Right cardiac atrium (tissue), 5 donors: ENCODE measurements around the gene IGDCC3. TPM values are rescaled to one million over a fixed set of nuclear protein-coding genes. Genes with fewer than 3 reads are reported as not detected.

ENCODE experiments used
- ATAC-seq, 2 donors: fragments of 200-7000 bp; cut with Tn5 transposase; one replicate each; pipeline versions ENCODE4 v1.8.0 to v1.9.1; 2020; ENCODE audit warnings: moderate library complexity in 2 of 2, mild to moderate bottlenecking in 1 of 2
- DNase-seq, 3 donors: peaks; one replicate each; pipeline ENCODE4 v3.0.0-alpha.2; 2020
- H3K27ac ChIP-seq: one replicate; pipeline ENCODE4 v1.5.1; 2013; ENCODE audit warnings: mild to moderate bottlenecking, low read length, control low read depth, moderate library complexity
- H3K27me3 ChIP-seq: one replicate; pipeline ENCODE4 v1.6.1; 2013; ENCODE audit not compliant: control insufficient read depth, insufficient read depth
- H3K4me1 ChIP-seq: one replicate; pipeline ENCODE4 v1.6.1; 2013; ENCODE audit warnings: low read length; ENCODE audit not compliant: control insufficient read depth, insufficient read depth
- H3K4me3 ChIP-seq: one replicate; pipeline ENCODE4 v1.5.1; 2013; ENCODE audit warnings: low read length, control low read depth
- H3K9me3 ChIP-seq: one replicate; pipeline ENCODE4 v1.6.1; 2013; ENCODE audit warnings: low read length; ENCODE audit not compliant: control insufficient read depth
- WGBS: extraction: QIAGEN DNeasy Blood & Tissue Kit; methylation state at CpG from one replicate; pipeline ENCODE4 v1.1.7; 2013; 5-methylcytosine and 5-hydroxymethylcytosine counted together
- intact Hi-C, 4 donors: fragments of 100-400 bp; cut with DNase I; formaldehyde crosslinking; loops; one replicate each; pipeline versions ENCODE4 v1.11.0 to v1.14.0; 2022 to 2023
- long read RNA-seq, 4 donors: library from polyadenylated mRNA; unstranded; transcript quantifications; one replicate each; pipeline ENCODE4 v2.0.0, GENCODE V29; 2020 to 2021
- polyA plus RNA-seq: library from polyadenylated mRNA; stranded (reverse); fragments of 200-250 nt; gene quantifications from one replicate; pipeline ENCODE4 v1.2.3, GENCODE V29; 2013
- total RNA-seq, 4 donors: library from RNA; stranded (reverse); fragmentation: NEBNext Ultra II Directional; extraction: Animal tissue kit (Norgen Biotek cat#: 25700); gene quantifications; one replicate each; pipeline ENCODE4 v1.2.1, GENCODE V29; 2021
- donor health status: healthy with polysubstance abuse.
- donor health status: DM: no; HTN: yes; CAD: no.
- donor health status: DM: no; HTN: no; CAD: no.
- donor health status: DM: no; HTN: yes; CAD: no; lungs with severe emphysema.
- donor health status: DM: yes; HTN: yes; CAD: no.

Gene IGDCC3
- total RNA-seq (under 1 TPM in 2 of 4 donors, not detected in 2; 0.09 to 0.14 TPM), polyA plus RNA-seq (0.09 TPM)
- long read RNA-seq, donor 1: 0 reads
- long read RNA-seq, donor 2: 0 reads
- long read RNA-seq, donor 3: 0 reads
- long read RNA-seq, donor 4: 0 reads

- ATAC-seq (peak in 1 of 2 donors; percentile 22), DNase-seq (no peak)
- Histone ChIP-seq H3K4me1 (peaks cover 6% of the 10 kb centered on the region), H3K27me3 (no peaks in the 10 kb centered on the region), H3K27ac (no peak within 1 kb of the TSS), H3K9me3 (no peaks in the 10 kb centered on the region), H3K4me3 (peak within 1 kb of the TSS; percentile 81)
- WGBS: under 1% methylated on average over 41 of the region's 42 CpGs
- intact Hi-C loops: no loop called here
These were observed at the start of gene IGDCC3 for GRCh38 chr15:65377976-65378366. Gene IGDCC3, minus strand, starts transcription at chr15:65378002. Its CDS starts 214 bp downstream, at chr15:65377788.

GRCh38 chr15:65426216-65426853 is 48.5 kb upstream of the IGDCC3 start:
- no peaks in the 10 kb centered on the region for H3K27me3 ChIP-seq
- ATAC-seq (no peak), DNase-seq (no peak)
- no peaks in the 10 kb centered on the region for H3K9me3 ChIP-seq
- 77% methylated on average over 2 of the region's 2 CpGs for WGBS
- H3K4me1 ChIP-seq: no peaks in the 10 kb centered on the region
- intact Hi-C loops: no loop called here
- no peak overlapping the region for H3K4me3 ChIP-seq
- H3K27ac ChIP-seq: no peak overlapping the region

- ATAC-seq (no peak), DNase-seq (no peak)
- intact Hi-C loops: no loop called here
- Histone ChIP-seq H3K27ac (no peak overlapping the region), H3K27me3 (no peaks in the 10 kb centered on the region), H3K9me3 (no peaks in the 10 kb centered on the region), H3K4me3 (no peak overlapping the region), H3K4me1 (no peaks in the 10 kb centered on the region)
- 85% methylated on average over 5 of the region's 5 CpGs for WGBS
These were observed 46.9 kb upstream of the IGDCC3 start for GRCh38 chr15:65424683-65425082.

GRCh38 chr15:65423976-65424679 is 46.3 kb upstream of the IGDCC3 start:
- no peaks in the 10 kb centered on the region for H3K9me3 ChIP-seq
- no peak overlapping the region for H3K27ac ChIP-seq
- 88% methylated on average over 9 of the region's 9 CpGs for WGBS
- H3K27me3 ChIP-seq: no peaks in the 10 kb centered on the region
- ATAC-seq: no peak
- no peak for DNase-seq
- no peak overlapping the region for H3K4me3 ChIP-seq
- intact Hi-C loops: no loop called here
- no peaks in the 10 kb centered on the region for H3K4me1 ChIP-seq

GRCh38 chr15:65423150-65423975 is 45.6 kb upstream of the IGDCC3 start:
- no peaks in the 10 kb centered on the region for H3K9me3 ChIP-seq
- intact Hi-C loops: no loop called here
- 27% methylated on average over 28 of the region's 28 CpGs for WGBS
- H3K27me3 ChIP-seq: no peaks in the 10 kb centered on the region
- H3K4me1 ChIP-seq: no peaks in the 10 kb centered on the region
- H3K27ac ChIP-seq: no peak overlapping the region
- peak overlapping the region; percentile 69 for H3K4me3 ChIP-seq
- DNase-seq (peak in 1 of 3 donors; percentile 44), ATAC-seq (no peak)

GRCh38 chr15:65421360-65422215 is 43.8 kb upstream of the IGDCC3 start:
- no peak overlapping the region for H3K27ac ChIP-seq
- H3K4me1 ChIP-seq: no peaks in the 10 kb centered on the region
- intact Hi-C loops: no loop called here
- 4% methylated on average over 39 of the region's 39 CpGs for WGBS
- no peaks in the 10 kb centered on the region for H3K27me3 ChIP-seq
- H3K9me3 ChIP-seq: no peaks in the 10 kb centered on the region
- DNase-seq (peak; percentile 30 to 77 (median 67)), ATAC-seq (peak; percentile 43 to 49)
- H3K4me3 ChIP-seq: peak overlapping the region; percentile 69

GRCh38 chr15:65420975-65421359 is 43.2 kb upstream of the IGDCC3 start:
- no peaks in the 10 kb centered on the region for H3K27me3 ChIP-seq
- no peaks in the 10 kb centered on the region for H3K4me1 ChIP-seq
- DNase-seq (no peak), ATAC-seq (no peak)
- H3K9me3 ChIP-seq: no peaks in the 10 kb centered on the region
- no peak overlapping the region for H3K27ac ChIP-seq
- intact Hi-C loops: no loop called here
- H3K4me3 ChIP-seq: peak overlapping the region; percentile 69
- WGBS: 42% methylated on average over 17 of the region's 17 CpGs

- 63% methylated on average over 2 of the region's 2 CpGs for WGBS
- intact Hi-C loops: no loop called here
These were observed 40.8 kb upstream of the IGDCC3 start for GRCh38 chr15:65418596-65418995.

GRCh38 chr15:65416845-65417416 is 39.1 kb upstream of the IGDCC3 start:
- H3K4me3 ChIP-seq: no peak overlapping the region
- H3K27ac ChIP-seq: peak overlapping the region; percentile 2
- peaks cover 6% of the 10 kb centered on the region for H3K4me1 ChIP-seq
- ATAC-seq (peak; percentile 34 to 46), DNase-seq (peak; percentile 39 to 73 (median 72))
- intact Hi-C loops: no loop called here
- no peaks in the 10 kb centered on the region for H3K9me3 ChIP-seq
- WGBS: 59% methylated on average over 8 of the region's 8 CpGs
- H3K27me3 ChIP-seq: no peaks in the 10 kb centered on the region

More at GRCh38 chr15:65418596-65418995, 40.8 kb upstream of the IGDCC3 start:
- H3K9me3 ChIP-seq: no peaks in the 10 kb centered on the region
- no peak overlapping the region for H3K4me3 ChIP-seq
- H3K27me3 ChIP-seq: no peaks in the 10 kb centered on the region
- H3K4me1 ChIP-seq: peaks cover 6% of the 10 kb centered on the region
- DNase-seq (no peak), ATAC-seq (no peak)
- no peak overlapping the region for H3K27ac ChIP-seq
